NCI-H2196 (cell line): Measurements from ENCODE around the gene FAT3.
A peak's percentile ranks its signal among the peaks of the same experiment; 100 is the strongest.

Source experiments
- DNase-seq: peaks from one replicate; lab custom pipeline; 2025; ENCODE audit not compliant: unreplicated experiment; lab: John Stamatoyannopoulos, UW

The FAT3 gene

DNA sequence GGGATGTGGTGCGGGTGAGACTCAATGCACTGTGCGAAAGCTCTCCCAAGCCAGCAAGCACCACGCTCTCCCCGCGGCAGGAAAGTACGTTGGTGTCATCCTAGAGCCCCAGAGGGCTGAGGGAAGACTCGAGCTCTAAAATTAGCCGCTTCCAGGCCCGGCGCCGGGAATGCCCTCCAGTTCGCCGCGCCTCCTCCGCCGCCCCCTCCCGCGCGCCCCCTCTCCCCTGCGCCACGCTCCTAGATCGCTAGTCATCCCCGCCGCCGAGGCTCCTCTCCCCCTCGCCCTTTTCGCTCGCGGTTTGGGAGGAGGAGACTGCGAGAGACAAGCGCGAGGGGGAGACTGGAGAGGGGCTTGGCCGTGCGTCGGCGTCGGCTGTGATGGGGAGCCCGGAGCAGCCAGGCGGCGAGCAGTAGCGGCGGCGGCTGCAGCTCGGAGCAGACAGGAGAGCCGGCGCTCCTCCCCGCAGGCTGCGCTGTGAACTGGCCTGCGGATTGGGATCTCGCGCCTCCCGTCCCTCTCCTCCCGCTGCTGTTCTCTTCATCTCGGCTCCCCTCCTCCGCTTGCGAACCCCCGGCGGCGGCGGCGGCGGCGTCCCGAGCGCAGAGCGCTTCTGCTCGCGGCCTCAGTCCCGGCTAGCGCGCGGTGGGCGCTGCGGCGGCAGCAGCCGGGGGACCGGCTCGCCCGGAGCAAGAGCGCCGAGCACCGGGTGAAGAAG lies at the start of gene FAT3:
FAT3 (plus strand) TSS at position 412 of the 718 bp plus-strand sequence. CDS start 127,295 bp downstream, outside the sequence.
- peak; percentile 44 for DNase-seq

DNA sequence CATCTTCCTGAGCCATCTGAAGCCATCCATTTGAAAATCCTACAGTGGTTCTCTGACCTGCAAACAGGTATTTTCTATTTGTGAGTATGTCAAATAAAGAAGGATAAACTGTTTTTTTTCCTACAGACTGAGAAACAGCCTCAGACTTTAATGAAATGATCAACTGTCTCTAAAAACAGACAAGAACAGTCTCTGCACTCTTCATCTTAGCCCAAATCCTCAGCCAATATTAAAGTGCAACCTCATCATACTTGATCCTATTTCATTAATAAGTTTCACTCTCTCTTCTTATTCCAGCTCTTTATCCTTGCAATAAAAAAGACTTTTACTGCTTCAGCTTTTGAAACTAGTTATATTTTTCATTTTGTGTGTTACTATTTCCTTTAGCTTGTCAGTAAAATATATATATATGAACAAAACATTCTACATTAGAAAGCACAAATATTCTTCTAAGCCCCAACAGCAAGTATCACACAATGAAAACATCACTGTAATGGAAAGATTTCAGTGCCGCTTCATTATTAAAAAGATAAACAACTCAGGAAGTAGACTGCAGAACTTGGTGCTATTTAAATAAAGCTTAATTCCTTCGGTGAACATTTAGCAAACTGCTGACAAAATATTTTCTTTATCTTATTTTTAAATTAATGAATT lies 45.5 kb upstream of the FAT3 start:
- no peak for DNase-seq

DNA sequence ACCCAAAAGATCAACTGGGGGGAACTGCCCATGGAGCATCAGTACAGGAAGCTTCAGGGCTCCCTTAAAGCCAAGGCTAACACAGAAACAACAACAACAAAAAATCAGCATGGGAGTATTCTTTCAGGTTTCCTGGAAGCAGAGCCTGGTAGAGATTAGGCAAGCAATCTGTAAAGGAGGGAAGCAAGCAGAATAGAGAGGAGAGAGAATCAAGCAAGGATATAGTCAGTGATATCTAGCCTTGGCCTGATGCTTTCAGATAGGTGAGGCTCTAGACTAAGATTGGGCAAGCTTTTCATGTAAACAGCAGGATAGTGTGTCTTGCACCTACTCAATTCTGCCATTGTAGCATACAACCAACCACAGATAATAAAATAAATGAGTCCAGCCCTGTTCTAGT lies 44.4 kb upstream of the FAT3 start:
- no peak for DNase-seq

DNA sequence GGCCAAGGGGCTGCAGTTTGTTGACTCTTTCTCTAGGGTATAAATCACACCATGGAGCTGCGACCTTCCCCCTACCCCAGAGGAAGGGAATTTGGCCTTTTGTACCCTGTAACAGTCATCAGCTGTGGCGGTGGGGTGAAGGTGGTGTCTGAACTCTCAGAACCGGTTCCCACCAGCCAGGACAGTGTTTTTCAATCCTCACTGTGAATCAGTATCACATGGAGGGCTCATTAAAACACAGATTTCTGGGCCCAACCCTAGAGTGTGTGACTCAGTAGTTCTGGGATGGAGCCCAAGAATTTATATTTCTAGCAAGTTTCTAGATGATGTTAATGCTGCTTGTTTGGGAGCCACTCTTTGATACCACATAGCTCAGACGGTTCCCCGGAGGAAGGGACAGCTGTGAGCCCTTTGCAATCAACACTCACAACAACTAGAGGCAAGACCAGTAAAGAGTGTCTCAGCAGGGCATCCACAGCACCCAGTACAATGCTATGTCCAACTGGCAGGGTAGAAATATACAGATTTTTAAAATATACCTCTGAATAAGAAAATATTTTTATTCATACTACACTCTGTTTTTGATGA lies 43.9 kb upstream of the FAT3 start:
- no peak for DNase-seq

DNA sequence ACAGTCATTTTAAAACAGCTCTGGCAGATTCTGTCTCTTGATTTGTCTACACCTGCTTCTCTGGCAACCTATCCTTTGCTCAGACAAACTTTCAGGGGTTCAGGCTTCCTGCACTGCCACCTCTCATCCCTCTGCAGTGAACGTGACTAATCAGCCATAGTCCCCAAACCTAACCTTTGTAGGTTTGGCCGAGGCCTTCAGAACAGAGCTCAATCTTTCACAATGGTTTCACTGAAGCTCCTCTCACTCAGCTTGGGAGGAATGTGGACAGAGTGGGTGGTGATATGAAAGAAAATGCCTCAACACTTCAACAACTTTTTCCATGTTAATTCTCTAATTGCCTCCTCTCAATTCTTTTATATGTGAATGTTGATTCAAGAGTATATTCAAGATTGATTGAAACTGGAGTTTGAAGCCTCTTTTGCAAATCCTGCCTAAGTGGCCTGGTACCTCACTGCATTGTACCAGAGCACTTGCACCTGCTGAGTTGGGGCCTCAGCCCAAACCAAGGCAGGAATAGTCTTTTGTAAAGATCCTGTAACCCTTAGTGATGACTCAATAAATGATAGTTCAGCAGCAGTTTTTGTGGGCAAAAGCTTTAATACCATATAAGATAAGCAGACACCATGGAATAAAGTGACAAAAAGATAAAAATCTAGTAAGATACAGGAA lies 33.9 kb upstream of the FAT3 start:
- DNase-seq: no peak

DNA sequence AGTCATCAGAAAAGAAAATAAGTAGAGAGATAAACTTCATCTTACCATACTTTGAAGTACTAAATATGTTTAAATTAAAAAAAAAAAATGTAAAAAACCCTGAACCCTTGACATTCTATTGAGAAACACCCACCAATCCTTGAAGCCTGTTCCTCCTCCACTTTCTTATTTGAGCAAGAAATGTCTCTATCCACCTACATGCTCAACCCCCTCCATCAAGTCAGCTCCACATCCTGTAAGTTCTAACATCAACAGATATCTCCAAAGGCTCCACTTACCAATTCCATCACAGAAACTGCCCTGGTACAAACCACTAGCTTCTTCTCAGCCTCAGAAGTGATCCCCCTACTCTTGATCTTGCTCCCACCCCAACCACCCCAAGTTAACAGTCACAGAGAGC lies 32.5 kb upstream of the FAT3 start:
- DNase-seq: no peak

DNA sequence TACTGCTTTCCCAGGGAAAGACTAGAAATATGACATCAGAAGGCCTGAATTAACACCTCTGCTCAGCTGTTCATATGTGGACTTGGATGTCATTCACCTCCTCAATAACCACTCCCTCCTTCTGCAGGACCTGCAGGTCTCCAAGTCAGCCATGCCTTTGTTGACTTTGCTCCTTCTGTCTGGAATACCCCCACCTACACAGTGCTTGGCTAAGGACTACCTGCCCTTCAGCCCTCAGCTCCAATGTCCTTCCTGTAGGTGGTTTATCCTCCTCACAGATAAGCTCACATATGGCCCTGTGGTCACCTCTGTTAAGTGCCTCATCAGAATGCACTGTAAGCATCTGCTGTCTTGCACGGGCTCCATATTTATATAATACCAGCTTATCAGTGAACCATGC lies 26.4 kb upstream of the FAT3 start:
- DNase-seq: no peak

DNA sequence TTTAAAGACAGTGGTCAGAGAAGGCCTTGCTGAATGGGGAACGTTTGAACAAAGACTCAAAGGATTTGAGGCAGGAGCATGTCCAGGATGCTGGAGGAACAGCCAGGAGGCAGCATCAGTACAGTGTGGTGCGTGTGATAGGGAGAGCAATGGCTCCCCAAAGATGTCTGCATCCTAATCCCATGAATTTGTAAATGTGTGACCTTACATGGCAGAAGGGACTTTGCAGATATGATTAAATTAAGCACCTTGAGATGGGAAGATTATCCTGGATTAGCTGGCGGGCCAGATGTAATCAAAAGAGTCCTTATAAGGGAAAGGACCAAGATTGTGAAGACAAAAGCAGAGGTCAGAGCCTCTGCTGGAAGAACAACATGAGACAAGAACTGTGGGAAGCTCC lies 24.6 kb upstream of the FAT3 start:
- no peak for DNase-seq

DNA sequence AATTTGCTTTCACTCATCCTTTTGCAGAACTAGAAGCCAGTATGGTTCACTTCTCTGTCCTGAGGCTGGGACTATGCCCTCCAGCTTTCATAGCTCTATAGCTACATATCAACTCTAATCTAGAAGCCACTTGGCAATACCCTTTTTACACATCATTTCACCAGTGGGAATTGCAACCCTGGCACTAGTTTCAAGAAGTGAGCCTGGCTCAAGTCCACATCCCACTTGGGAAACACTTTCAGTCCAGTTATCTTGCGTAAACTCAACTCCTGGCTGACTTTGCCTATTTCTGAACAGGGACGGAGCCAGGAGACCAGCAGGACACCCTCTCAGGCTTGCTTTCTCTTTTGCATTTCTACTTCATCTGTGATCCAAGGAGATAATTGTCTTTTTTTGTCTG lies 19.9 kb upstream of the FAT3 start:
- no peak for DNase-seq

DNA sequence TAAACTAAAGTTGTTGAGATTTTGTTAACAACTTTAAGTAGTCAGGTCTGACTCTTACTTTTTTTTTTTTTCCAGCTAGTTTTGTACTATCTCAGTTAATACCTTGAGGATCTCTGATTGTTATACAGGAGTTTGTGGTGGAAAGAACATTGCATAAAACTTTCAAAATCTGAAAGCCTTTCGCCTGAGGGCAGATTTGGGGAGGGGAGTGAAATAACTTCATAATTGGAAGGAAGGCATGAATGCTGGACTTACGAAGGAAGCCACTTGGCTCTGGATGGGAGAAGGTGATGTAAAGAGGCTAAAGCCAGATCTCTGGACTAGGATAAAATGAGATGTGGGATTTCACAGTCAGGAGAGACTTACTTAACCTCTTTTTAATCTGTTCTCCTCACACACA lies 18.2 kb upstream of the FAT3 start:
- no peak for DNase-seq

DNA sequence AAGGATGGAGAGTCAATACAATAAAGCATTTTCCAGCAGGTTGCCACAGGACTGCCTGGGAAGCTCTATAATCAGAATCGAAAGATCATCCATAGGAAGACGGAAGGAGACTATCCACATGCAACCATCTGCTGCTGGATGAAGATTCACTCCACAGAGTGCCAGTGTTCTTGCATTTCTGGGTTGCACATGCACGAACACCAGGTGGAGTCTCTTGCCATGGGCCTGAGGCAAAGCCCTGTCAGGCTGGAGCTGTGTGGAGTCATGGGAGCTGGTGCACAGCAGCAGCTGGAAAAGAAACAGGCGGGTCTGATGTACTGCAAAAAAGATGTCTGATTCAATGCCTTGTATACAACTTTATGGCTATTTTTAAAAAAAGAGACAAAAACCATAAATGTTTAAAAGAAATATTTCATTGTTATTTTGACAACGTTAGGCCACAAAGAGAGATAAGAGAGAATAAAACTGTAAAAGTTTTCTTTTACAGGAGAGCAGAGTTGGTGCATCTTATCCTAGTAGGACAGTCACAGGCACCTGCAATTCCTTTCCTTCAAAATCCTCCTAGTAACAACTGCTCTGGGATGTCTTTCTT lies 12.9 kb upstream of the FAT3 start:
- DNase-seq: peak; percentile 17

DNA sequence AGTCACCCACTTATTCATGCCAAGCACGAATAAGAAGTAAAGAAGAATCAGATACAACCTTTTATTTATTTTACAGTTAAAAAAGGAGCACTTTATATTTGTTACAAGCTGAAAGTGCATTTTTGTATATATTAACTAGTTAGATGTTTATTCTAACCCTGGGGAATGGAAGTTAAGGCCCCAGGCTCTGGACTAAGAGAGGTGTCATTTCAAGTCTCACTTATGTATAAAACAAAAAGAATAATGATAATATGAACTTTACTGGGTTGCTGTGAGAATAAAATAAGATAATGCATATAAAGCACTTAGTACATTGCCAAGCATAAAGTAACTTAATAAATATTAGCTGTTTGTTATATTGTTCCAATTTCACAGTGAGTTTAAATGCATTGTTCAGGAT lies 12.1 kb upstream of the FAT3 start:
- no peak for DNase-seq

DNA sequence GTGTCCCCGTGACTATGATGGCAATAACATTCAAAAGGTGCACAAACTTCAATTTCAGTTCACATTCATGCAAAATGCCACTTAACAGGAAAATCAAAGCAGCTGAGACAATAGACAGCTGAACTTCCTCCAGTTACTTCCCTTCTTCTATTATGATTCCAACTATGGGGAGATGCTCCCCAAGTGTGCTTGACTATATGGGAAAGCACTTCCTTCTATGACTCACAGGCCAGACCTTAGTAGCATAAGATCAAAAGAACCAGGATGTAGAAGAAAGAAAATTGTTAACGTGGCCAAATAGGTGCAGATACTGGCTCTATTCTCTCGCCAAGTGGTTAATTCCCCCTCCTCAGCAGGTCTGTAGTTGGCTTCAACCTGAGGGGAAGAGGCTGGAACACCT lies 7.8 kb upstream of the FAT3 start:
- DNase-seq: no peak

DNA sequence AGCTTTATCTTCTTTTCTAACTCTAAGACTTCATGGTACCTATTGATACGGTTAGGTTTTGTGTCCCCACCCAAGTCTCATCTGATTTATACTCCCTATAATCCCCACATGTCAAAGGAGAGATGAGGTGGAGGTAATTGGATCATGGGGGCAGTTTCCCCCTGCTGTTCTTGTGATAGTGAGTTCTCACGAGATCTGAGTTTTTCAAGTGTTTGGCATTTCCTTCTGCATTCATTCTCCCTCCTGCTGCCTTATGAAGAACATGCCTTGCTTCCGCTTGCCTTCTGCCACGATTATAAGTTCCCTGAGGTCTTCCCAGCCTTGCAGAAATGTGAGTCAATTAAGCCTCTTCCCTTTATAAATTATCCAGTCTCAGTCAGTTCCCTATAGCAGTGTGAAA lies 5.1 kb upstream of the FAT3 start:
- DNase-seq: no peak

DNA sequence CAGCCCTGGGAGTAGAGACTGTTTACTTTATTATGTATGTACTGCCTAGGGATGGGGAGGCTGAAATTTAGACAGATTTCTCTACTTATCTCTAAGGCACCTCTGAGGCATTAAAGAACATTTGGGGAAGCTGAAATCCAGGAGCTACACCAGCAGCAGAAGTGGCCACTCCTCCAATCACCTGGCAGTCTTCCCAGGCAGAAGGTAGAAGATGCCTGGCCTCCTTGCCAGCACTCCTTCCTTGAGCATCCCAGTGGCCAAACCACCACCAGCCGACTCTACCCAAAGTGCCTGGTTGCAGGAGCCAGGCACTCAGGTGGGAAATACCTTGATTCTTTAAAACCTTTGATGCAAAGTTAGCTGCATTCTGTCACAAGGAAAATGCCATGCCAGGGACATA lies 1.9 kb upstream of the FAT3 start:
- DNase-seq: peak; percentile 8

DNA sequence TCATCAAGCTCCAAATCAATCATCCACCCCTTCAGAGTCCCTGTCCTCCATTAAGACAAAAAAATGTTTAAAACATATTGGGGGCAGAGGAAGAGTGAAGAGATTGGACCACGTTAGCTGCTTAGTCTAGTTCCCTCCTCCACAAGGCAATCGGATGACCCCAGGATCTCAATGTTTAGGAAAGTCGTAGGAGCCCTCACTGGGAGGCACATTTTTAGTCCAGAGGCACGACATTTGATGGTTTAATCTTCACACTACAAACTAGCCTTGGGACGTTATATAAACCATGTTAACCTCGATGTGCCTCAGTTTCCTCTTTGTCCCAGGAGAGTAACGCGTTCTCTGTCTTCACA lies 588 bp upstream of the FAT3 start:
- DNase-seq: no peak

DNA sequence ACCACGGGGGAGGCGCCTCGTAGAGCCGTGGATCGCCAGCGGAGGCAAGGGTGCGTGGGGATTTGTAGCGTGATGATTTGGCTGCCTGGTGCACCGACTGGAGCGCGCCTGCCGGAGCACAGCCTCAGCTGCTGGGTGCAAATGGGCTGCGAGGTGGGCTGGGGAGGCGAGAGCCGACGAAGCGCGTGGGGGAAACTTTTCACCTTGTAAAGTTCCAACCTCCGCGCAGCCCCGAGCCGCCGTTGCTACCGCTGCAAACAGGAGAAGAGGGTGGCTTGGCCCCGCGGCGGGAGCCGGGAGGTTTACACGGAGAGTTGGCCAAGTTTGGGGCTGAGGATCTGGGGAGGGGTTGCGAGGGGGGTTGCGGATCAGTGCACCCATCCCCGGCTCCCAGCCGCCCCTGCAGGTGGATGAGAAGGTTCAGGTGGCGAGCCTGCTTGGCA lies 528 bp downstream of the FAT3 start:
- DNase-seq: no peak

DNA sequence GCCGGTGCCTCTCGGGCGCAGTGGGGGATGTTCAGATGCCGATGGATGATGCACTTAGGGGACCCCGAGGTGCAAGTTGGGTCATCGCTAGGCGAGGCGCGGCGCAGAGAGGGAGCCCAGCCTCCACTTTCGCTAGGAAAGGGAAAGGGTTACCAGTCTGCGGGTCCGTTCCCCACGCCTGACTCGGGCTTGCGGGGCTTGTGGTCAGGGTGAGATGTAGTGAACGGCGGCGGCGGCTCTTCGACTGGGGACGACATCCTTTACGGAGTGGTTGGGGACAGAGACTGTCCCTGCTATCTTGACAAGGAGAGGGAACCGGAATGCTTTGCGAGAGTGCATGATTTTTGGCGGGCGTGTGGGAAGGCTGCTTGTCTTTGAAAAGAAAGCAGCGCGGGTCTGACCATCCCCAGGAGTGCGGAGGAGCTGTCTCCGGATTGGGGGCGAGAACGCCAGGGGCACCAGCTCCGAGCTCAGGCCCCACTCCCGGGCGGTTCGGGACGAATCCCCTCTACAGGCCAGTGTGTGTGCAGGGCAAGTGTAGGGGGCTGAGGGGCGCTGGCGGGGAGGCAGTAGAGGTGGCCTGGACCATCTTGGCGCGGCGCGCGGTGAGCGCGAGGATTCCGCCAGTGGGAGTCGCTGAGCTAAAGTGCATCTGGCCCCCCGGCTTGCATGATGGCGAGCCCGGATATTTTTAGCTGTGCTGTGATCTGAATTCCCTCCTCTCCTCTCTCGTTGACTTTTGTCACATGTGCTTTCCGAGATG lies 1.1 kb downstream of the FAT3 start:
- peak; percentile 41 for DNase-seq

DNA sequence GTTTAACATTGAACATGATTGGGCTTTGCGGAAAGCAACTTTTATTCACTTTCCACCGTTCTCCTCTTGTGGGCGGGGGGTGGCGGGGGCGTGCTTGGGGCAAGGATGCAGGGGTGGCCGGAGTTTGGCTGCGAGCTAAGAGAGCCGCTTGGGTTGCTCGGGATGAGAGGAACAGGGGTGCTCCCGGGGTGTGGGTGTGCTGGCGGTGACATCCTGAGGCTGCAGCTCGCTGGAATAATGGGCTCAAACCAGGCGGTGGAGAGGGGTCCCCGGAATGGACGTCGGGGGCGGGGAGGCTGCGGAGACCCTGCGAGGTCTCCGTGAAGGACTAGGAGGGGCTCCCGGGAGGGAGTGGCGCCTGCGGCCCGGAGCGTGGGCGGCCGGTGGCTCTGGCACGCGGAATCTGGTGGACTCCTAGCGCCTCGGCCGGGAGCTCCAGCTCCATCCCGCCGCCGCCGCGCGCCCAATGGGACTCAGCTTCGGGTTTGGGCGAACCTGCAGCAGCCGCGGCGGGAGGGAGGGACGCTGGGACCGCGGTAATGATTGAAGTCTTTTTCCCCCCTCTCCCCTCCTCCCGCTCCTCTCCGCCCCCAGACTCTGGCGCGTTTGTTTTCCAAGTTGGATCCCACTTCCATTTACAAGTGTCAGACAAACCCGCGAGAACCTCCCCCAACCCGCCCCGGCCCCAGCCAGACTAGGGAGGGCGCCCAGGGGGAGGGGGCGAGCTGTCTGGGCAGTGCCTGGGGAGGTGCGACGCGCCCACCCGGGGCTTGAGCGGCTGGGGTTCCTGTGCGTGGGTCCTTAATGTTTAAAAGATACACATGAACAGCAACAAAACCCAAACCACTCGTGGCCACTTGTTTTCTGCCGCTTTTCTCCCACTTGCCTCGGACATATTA lies 2.0 kb downstream of the FAT3 start:
- DNase-seq: peak; percentile 17
